Measurements from ENCODE around the gene CLRN3.

CLRN3 gene

DNA sequence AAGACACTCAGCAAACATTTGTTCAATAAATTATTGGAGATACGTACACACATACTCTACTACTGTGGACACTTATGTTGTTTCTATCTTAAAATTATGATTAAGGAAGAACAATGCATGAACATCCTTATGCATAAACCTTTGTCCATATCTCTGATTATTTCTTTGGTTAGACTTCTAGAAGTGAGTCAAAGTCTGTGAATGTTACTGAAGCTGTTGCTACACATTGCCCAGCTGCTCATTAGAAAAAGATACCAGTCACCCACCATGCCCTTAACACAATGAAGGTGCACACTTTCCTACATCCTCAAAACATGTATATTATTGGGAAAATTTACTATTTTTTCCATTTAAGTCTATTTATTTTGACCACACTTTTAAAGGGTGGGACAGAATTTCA lies 1.4 kb upstream of the CLRN3 start:
- DNase-seq = no peak

DNA sequence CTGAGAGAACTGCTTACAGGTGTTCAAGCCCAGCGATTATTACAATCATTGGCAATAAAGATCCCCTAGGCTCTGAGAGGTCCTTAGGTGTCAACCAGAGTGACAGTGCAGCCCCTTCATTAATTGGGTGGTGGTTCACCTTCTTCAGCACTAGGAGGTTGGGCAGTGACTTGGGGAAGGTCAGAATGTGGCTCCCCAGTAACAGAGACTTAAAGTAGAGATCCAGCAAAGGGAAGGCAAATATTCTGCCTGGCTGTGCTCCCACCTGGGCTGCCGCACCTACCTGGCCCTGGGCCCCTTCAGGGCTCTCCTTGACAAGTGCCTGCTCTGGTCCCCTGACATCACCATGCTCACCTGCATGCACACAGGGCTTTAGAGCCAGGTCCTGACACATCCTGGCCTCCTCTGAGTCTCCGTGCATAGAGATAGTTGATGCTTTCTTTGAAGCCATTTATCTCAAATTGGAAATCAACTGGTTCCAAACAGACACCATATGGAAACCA lies 1.9 kb downstream of the CLRN3 start:
- no peak for DNase-seq

DNA sequence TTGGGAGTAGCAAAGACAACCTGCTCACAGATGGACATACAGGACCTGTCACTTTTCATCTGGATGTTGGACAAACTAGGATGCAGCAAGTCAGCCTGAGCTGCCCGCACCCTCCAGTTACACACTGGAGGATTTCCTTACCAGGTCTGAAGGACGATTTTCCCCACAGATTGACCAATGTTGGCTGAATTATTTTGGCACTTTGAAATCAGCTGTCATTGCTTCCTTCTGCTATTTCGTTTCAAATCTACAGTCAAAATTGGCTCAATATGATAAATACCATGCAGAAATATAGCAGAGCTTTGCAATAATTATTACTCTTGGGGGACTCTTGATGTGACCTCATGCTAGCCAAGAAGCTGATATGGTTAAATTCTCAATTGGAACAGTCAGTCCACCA lies 2.5 kb downstream of the CLRN3 start:
- no peak for DNase-seq

DNA sequence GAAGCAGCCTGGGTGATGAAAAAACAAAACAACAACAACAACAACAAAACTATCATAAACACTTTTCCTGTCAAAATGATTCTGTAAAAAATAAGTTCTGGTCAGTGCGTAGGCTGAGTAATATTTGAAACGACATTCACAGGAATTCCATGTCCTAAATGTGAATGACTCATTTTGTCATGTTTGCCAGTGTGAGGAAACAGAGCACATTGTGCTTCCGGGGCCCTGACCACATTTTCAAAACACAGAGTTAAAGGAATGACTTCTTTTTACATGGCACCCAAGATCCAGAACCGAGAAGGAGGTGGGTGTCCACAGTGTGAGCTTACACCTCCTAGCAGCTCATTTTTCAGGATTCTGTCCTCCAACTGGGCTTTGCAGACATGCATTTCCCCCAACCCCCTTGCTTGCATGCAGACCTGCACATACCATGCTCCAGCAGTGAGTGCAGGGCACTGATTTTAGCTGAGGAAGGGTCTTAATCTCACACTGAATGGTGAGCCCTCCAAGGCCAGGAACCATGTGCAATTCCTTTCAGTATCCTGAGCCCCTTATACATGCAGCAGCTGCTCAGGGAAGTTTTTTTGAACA lies 3.0 kb downstream of the CLRN3 start:
- DNase-seq = no peak

DNA sequence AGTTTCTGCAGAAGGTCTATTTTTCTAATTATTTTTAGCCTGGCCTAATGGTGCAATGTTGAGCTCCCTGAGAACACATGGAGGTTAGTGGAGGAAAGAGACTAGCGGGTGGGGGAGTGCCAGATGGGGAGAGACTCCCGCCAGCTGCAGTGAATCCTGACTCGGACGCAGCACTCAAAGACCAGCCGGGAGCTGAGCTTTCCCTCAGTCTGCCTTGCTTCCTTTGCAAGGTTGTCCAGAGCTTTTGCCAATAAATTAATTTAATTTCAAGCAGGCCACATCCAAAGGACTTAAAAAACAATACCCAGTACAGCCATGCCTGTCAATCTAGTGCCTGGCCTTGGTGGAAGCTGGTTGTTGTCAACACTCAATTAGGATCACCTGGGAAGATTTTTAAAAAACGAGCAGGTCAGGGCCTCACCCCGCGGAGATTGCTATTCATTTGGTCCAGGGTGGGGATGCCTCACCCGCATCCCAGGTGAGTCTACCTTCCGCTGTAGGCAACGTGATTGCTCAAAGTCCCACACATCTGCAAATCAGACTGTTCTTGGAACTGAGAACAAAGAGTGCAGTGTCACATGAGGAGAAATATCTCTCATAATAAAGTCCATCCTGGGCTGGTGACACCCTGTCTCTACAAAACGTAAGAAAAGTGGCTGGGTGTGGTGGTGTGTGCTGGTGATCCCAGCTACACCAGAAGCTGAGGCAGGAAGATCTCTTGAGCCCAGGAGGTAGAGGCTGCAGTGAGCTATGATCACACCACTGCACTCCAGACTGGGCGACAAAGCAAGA lies 4.0 kb downstream of the CLRN3 start:
- no peak for DNase-seq

DNA sequence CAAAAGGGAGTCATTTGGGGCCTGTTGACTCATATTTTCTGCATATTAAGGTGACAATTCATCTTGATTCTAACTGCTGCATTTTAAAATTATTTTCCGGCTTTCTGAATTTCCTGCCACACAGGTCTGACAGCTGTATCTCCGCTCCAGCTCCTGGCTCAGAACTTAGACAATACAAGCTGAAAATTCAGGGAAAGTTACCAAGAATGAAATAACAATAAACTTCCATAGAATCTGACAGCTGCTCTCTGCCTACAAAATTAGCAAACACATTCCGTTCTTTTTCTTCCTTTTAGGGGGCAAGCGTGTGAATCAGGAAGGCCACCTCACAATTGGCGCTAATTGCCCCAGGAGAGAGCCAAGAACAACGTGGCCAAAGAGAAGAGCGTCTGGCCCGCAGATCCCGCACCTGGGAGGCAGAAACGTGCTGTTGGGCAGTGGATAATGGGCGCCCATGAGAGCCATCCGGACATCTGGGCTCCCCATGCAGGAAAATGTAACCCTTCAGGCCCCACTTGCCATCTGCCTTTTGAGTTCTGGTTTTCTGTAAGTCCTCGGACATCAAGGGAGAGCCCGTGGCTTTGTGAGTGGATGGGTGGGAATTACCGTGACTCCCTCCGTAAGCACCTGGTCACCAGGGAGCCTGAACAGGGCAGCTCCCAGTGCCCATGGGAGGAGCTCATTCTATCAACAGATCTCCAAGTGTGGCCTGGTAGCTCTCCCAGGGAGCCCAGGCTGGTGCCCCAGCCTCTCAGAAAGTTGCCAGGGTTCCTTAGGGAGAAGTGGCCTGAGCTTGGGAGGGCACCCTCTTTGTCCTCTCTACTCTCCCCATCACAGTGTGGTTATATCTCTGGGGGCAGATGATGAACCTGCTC lies 5.0 kb downstream of the CLRN3 start:
- DNase-seq = no peak

DNA sequence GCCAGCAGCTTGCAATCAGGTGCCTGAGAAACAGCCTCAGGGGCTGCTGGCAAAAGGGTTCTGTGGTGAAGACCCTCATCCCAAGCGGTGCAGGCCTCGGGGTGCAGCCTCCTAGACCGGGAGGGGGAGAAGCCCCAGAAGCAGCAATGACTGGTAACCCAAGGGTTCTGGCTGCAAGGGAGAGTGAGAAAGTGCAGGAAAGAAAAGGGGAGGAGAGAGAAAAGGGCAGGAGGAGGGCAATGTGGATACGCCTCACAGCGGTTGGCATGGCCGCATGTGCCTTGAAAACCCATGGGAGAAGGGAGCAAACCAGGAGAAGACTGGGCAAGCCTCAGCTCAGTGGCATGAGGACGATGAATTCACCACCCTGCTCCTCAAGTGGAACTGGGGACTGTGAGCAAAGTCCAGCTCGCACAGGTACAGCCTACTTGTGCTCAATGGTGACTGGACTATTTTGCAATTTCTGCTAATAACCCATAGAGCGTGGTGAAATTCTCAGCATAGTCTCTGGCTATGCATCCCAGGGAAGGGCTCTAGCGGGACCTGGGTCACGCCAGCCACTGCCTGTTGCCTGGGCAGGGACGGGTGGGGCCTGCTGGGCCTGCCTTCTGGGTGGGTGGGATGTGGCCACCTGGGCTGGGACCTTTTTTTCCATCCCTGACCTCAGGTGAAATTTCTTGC lies 6.2 kb downstream of the CLRN3 start:
- DNase-seq = no peak

DNA sequence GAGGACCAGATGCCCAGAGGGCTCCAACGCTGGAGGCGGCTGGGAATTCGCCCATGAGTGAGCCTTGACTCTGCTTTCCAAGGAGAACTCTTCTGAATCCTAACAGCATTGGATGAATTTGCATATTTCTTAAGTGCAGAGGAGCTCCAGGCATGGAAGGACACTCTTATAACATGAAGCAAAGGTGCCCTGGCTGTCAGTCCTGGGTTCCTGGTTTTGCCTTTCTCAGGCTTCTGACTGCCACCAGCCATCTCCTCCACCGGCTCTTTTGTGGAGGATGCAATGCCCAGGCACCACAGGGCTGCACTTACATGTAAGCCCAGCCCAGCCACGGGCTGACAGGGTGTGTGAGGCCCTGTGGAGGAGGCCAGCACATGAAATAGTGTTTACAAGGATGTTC lies 8.2 kb downstream of the CLRN3 start:
- DNase-seq = no peak

DNA sequence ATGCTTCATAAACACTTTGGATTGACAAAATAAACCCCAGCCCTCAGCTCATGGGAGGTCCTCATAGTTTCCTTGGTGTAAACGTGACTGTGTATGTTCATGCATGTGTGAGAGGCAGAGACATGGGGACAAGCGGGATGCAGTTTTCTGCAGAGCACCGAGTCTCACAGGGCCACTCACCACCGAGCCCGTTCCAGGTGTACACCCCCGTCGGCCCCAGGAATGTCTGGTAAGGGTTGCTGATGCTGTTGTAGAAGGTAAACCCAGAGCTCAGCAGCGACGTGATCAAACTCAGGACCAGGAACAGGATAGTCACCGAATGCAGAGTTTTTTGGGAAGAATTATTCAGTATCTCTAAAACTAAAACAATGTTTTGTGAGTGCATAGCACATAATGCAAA lies 9.2 kb downstream of the CLRN3 start:
- no peak for DNase-seq

DNA sequence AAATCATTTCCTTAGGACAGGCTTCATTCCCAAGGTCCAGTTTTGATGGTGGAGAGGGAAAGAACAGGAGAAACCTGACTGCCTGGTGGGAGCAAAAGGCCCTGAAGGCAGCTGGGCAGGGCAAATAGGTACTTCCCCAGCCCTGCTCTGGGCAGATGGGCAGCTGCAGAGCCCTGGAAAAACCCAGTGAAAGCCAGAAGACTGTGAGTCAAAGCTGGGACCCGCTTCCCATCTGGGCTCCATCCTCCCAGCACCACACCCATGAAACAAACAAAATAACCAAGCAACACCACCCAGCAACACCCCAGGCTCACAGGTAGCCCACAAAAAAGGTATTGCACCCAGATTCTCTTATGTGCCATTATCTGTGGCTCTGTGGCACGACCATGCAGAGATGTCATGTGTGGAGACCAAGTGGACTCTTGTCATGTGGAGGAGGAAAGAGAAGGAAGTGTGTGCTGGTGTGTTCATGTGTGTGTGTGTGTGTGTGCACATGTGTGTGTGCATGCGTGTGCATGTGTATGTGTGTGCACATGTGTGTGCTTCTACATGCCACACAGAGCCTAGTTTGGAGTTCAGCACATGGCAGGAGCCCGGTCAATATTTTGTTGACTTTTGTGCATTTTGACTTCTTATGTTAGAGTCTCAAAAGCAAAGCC lies 9.8 kb downstream of the CLRN3 start:
- DNase-seq = no peak

DNA sequence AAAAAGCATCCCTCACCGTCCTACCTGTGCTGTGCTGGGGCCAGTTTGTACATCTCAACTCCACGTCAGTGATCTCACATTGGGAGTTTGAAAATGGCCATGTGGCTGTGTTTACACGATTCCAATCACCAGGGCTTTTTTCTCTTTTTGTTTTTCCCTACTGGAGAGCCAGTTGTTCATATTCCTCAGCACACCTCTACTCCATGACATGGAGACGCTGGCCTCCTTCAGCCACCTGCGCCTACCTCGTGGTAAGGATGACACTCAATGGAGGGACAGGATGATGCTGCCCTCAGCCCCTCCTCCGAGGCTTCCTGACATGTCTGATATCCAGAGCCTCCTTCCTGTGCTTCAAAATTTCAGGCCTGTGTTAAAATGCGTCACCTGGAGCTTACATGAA lies 10.3 kb downstream of the CLRN3 start:
- no peak for DNase-seq

DNA sequence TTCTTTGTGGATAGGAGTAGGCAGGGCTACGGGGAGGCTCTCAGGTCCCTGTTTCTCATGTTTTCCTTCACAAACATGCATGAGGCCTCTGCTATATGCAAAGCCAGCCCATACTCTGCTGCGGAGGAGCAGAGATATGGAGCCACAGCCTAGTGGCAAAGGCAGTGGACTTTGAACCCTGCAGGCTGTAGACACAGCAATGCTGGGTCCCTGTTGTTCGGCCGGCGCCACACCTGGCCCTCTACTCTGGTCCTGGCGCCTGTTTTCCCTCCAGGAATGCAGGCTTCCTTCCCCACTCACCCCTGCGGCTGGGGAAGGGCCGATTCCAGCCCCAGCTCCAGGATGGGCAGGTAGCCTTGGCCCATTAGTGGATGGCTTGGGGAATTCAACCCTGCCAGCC lies 11.5 kb downstream of the CLRN3 start:
- DNase-seq = no peak

DNA sequence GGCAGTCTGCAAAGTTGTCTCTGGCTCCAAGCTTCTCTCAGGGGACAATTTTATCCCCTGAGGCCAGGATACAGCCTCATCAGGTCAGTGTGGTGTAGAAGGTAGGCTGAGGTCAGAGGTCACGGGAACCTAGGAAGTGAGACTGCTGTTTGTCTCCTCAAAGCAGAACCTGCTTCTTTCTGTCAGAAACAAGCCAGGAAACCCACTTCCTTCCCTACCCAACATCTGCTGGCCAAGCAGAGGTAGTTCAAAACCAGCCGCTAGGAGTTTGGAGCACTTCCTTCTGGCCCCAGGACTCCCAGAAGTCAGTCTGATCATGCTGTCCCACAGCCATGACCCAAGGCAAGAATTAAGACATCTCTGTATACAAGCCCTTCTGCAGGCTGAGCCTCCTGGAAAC lies 12.2 kb downstream of the CLRN3 start:
- DNase-seq = no peak

DNA sequence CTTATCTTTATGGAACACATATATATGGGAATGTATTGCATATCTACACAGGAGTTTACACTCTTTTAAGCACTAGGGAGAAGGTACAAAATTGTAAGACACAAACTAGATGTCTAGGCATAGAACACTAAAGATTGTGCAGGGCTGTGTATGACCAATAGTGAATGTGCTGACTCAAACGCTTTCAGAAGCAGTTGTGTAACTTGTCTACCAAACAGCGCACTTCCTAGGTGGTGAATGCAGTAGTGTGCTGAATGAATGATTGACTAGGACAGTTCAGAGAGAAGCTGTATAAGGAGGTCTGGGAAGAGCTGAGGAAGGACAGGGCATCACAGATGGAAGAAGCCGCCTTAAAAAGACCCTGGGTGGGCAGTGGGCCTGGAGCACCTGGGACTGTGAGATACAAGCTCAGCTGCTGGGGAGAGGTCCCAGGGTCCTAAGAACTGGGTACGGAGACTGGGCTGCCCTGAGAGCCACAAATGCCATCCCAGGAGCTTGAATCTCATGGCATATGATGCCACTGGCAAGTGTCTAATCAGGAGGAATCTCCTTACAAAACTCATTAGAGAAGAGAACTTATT lies 14.2 kb downstream of the CLRN3 start:
- no peak for DNase-seq

DNA sequence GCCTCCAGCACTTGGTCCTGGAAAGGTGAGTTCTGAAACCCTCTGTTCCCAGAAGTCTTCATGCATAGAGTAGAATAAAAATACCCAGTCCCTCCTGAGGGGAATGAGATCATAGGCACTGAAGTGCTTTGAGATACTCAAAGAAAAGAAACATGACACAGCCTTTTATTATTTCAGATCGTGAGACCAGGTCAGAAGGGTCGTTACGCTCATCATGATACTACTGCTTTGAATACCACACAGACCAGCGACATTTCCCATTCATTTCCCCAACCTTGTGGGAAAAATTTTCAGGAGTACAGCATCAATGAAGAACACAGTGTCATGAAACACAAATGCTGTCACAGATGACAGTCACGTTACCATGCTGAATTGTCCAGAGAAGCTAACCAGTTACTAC lies 15.0 kb downstream of the CLRN3 start:
- DNase-seq = no peak

DNA sequence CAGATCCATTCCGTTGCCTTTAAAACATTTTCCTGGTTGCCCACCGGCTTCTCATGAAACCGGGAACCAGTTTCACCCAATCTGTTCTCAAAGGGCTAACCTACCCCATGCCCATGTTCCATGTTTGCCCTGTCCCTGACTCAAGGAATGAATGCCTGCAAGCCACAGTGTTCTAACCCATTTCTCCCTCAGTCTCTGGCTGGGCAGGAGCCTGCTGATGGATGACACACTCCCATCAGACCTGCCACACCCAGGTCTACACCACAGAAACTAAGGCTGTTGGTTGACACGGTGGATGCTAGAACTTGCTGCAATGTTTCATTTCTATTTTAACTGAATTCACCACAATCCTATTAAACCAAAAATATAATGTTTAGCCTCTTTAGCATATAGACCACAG lies 15.6 kb downstream of the CLRN3 start:
- DNase-seq = no peak

DNA sequence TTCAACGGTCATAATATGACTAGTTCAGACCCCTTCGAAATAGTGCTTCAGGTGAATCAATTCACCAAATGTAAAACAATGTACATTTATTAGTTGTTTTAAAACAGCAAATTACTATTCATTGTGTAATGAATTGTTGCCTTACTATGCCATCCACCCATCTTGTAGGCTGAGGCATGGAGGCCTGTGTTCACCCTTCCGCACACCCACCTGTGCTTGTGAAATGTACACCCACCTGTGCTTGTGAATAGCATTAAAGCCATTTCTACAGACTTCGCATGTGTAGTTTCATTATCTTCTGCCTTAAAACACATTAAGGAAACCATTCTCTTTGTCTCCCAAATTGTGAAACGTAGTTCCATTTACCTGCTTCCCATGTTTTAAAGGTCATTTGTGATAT lies 16.8 kb downstream of the CLRN3 start:
- no peak for DNase-seq

DNA sequence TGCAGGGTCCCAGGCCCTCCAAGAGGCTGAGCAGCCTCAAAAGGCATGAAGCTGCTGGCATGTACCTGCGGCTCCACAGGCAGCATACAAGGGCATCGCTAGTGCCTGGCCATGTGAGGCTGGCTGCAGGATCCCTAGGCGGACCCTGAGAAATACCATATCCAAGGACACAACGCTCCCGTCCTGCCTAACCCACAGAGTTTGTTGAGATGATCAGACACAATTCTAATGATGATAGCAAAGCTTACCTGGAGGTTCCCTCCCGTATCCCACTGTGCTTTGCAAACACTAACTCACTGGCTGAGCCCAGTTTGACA lies 17.3 kb downstream of the CLRN3 start:
- no peak for DNase-seq

DNA sequence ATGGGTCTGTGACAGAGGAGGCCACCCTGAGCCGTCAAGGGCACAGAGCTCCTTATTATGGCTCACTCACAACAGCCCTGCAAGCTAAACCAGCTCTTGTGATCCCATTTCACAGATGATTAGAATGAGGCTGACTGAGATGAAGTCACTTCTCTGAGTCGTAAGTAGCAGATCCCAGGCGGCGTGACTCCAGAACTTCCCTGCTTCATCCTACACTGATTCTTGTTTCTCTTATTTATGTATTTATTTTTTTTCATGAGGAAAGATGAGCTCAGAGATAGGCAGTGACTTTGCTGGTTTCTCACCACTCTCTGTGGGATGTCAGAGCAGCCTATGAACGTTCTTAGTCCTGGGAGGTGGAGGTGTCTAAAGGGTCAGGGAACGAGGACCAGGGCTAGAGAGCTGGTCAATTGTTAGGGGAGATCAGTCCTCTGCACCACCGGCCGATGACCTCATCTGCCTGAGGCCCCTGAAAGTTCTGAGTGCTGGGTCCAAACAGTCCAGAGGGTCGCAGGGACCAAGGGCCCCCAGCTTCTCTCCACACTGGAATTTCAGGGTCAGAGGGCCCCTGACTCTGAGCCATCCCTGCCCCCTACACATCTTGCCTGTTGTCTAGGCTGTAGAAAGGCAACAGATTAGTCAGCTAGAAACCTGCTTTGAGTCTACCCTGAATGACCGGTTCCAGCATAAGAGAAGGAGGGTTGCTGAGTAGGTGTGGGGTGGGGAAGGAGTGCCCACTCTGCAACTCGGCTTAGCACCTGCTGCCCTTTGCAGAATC lies 17.9 kb downstream of the CLRN3 start:
- no peak for DNase-seq

DNA sequence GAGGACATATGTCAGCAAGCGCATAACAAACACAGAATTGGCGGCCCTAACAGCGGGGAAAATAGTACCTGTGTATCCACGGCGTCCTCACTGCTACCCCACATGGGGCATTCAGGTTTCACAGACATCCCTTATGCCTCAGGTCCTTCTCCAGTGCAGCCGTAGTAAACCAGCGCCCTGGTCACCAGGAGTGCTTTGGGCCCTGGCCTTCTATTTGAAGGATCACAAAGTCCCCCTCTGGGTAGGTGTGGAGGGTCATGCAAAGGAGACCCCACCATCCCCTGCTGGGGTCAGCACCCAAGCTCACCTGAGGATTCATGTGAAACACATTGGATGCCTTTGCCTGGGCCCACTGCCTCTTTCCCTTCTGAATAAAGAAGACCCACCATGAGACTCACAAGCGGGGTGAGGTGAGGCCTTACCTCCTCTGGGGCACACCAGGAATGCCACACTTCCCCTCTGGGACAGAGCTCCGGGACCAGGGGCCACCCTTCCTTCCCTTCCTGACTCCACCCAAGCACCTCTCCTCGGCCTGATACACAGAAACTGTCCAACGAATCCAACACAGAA lies 18.8 kb downstream of the CLRN3 start:
- DNase-seq = no peak
